ENCODE data around the gene KCNJ16.

The KCNJ16 gene

GRCh38 chr17:70114405-70114804 is 39.4 kb downstream of the KCNJ16 start:
- in situ Hi-C loops (cut with HindIII; ENCODE audit: low sequenced_read_pairs) = no loop called here
- TF ChIP-seq, protein P1, sequence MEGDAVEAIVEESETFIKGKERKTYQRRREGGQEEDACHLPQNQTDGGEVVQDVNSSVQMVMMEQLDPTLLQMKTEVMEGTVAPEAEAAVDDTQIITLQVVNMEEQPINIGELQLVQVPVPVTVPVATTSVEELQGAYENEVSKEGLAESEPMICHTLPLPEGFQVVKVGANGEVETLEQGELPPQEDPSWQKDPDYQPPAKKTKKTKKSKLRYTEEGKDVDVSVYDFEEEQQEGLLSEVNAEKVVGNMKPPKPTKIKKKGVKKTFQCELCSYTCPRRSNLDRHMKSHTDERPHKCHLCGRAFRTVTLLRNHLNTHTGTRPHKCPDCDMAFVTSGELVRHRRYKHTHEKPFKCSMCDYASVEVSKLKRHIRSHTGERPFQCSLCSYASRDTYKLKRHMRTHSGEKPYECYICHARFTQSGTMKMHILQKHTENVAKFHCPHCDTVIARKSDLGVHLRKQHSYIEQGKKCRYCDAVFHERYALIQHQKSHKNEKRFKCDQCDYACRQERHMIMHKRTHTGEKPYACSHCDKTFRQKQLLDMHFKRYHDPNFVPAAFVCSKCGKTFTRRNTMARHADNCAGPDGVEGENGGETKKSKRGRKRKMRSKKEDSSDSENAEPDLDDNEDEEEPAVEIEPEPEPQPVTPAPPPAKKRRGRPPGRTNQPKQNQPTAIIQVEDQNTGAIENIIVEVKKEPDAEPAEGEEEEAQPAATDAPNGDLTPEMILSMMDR (IDR thresholded peaks at IDR 0.05; ENCODE audit: low read depth, low read length, missing control alignments) = no peak

DNA sequence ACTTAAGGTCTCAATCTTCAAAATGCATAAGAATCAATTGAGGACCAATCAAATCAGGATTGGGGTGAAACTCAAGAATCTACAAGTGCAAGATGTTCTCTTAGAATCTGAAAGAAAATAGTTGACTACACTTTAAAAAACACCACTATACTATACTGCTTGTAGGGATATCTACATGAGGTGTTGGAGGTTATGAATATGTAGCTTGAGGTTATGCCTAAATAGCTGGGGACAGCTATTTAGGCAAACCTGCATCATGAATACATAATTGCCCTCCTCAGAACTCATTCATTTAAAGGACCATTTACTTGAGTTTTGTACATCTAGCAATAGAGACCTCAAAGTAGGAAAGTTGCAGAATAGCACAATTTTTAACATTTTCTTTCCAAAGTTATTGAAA is 40.1 kb downstream of the KCNJ16 start:
- no peak overlapping the region for H3K4me3 ChIP-seq (ENCODE audit: low read depth, low read length)
- TF ChIP-seq, protein P1 (IDR thresholded peaks at IDR 0.05; ENCODE audit: low read depth, low read length, missing control alignments) = no peak
- DNase-seq (ENCODE audit: low read depth) = no peak
- in situ Hi-C loops (cut with HindIII; ENCODE audit: low sequenced_read_pairs) = no loop called here

More at GRCh38 chr17:70114405-70114804, 39.4 kb downstream of the KCNJ16 start:
- H3K4me3 ChIP-seq (ENCODE audit: low read depth, low read length) = no peak overlapping the region
- DNase-seq (ENCODE audit: low read depth) = no peak

DNA sequence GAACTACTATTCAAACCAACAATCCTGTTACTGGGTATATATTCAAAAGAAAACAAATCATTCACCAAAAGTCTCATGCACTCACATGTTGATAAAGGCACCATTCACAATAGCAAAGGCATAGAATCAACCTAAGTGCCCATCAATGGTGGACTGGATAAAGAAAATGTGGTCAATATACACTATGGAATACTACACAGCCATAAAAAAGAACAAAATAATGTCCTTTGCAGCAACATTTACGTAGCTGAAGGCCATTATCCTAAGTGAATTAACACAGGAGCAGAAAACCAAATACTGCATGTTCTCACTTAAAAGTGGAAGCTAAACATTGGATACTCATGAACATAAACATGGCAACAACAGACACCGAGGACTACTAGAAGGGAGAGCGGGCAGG is 41.9 kb downstream of the KCNJ16 start:
- H3K4me3 ChIP-seq (ENCODE audit: low read depth, low read length) = no peak overlapping the region
- in situ Hi-C loops (cut with HindIII; ENCODE audit: low sequenced_read_pairs) = no loop called here
- no peak for DNase-seq (ENCODE audit: low read depth)
- TF ChIP-seq, protein P1 (IDR thresholded peaks at IDR 0.05; ENCODE audit: low read depth, low read length, missing control alignments) = no peak

DNA sequence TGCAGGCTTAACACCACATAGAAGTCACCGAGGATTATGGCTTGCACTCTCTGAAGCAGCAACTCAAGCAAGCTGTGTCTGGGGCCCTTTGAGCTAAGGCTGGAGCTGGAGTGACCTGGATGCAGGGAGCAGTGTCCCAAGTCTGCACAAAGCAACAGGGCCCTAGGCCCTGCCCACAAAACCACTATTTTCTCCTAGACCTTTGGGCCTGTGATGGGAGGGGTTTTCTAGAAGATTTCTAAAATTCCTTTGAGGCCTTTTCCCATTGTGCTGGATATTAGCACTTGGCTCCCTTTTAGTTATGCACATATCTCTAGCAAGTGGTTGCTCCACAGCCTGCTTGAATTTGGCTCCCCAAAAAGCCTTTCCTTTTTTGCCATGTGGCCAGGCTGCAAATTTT is 44.5 kb downstream of the KCNJ16 start:
- TF ChIP-seq, protein P1 (IDR thresholded peaks at IDR 0.05; ENCODE audit: low read depth, low read length, missing control alignments) = no peak
- no peak overlapping the region for H3K4me3 ChIP-seq (ENCODE audit: low read depth, low read length)
- no peak for DNase-seq (ENCODE audit: low read depth)
- in situ Hi-C loops (cut with HindIII; ENCODE audit: low sequenced_read_pairs) = no loop called here

DNA sequence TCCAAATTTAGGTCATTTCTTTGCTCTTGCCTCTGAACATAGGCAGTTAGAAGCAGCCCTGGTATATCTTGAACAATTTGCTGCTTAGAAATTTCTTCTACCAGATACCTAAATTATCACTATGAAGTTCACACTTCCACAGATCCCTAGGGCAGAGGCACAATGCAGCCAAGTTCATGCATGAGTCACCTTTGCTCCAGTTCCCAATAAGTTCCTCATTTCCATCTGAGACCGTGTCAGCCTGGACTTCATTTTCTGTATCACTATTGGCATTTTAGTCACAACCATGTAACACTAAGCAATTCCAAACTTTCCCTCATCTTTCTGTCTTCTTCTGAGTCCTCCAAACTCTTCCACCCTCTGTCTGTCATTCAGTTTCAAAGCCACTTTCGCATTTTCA is 45.0 kb downstream of the KCNJ16 start:
- DNase-seq (ENCODE audit: low read depth) = no peak
- in situ Hi-C loops (cut with HindIII; ENCODE audit: low sequenced_read_pairs) = no loop called here
- TF ChIP-seq, protein P1 (IDR thresholded peaks at IDR 0.05; ENCODE audit: low read depth, low read length, missing control alignments) = no peak
- H3K4me3 ChIP-seq (ENCODE audit: low read depth, low read length) = no peak overlapping the region

DNA sequence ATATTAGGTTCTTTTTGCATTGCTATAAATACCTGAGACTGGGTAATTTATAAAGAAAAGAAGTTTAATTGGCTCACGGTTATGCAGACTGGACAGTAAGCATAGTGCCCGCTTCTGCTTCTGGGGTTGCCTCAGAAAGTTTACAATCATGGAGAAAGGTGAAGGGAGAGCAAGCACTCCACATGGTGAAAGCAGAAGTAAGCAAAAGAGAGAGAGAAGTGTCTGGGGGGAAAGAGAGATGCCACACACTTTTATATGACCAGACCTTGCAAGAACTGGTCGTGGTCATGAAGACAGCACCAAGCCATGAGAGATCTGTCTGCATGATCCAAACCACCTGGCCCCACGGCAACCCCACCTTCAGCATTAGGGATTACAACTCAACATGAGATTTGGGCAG is 45.4 kb downstream of the KCNJ16 start:
- TF ChIP-seq, protein P1 (IDR thresholded peaks at IDR 0.05; ENCODE audit: low read depth, low read length, missing control alignments) = no peak
- no peak overlapping the region for H3K4me3 ChIP-seq (ENCODE audit: low read depth, low read length)
- no peak for DNase-seq (ENCODE audit: low read depth)
- in situ Hi-C loops (cut with HindIII; ENCODE audit: low sequenced_read_pairs) = no loop called here

GRCh38 chr17:70121126-70121525 is 46.1 kb downstream of the KCNJ16 start:
- DNase-seq (ENCODE audit: low read depth) = no peak
- no peak overlapping the region for H3K4me3 ChIP-seq (ENCODE audit: low read depth, low read length)
- TF ChIP-seq, protein P1 (IDR thresholded peaks at IDR 0.05; ENCODE audit: low read depth, low read length, missing control alignments) = no peak
- in situ Hi-C loops (cut with HindIII; ENCODE audit: low sequenced_read_pairs) = no loop called here

Data from astrocyte of the cerebellum (primary cell).